ENCODE results near the gene FYTTD1. TPM values are rescaled to one million over a fixed set of nuclear protein-coding genes. Genes with fewer than 3 reads are reported as not detected.

FYTTD1 gene
- total RNA-seq, 6 donors from 2014 or later, result 25.5 to 50.0 (median 37.5) TPM

DNA sequence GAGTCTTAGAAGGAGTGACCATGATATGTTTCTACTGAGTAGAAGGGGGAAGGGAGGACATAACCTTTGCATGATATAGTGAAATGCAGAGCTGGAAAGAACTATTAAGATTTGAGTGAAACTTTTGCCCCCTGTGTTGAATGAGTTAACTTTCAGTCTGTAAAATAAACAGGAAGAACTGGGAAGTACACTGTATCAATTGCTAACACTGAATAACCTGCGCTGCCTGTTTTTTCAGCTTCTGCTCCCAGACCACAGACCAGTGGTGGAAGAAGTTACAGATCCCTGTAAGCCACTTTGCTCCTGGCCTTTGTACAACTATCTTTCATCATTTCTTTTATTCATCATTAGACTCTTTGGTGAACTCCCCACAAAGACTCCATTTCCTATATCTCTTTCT, 37.7 kb downstream of the FYTTD1 start:
- DNase-seq (no peak), ATAC-seq (ENCODE audit: low FRiP score in 2 of 2) (no peak)
- Histone ChIP-seq H3K27me3 (no peaks in the 10 kb centered on the region), H3K4me3 (no peak overlapping the region), H3K27ac (peak overlapping the region in 2 of 4 donors; percentile 43 to 48), H3K4me1 (peaks cover 3 to 7% (median 5%) of the 10 kb centered on the region in 4 donors), H3K9me3 (no peaks in the 10 kb centered on the region), H3K36me3 (peaks cover 0 to 33% (median 3%) of the 10 kb centered on the region in 4 donors)
- 38 to 44% methylated on average over 1 of the region's 1 CpG for WGBS, 2 donors
- no peak for TF ChIP-seq POLR2A (IDR thresholded peaks at IDR 0.05)
- no peak for TF ChIP-seq EP300 (IDR thresholded peaks at IDR 0.05)
- no peak for TF ChIP-seq POLR2AphosphoS5 (IDR thresholded peaks at IDR 0.05)
- TF ChIP-seq, protein P1, sequence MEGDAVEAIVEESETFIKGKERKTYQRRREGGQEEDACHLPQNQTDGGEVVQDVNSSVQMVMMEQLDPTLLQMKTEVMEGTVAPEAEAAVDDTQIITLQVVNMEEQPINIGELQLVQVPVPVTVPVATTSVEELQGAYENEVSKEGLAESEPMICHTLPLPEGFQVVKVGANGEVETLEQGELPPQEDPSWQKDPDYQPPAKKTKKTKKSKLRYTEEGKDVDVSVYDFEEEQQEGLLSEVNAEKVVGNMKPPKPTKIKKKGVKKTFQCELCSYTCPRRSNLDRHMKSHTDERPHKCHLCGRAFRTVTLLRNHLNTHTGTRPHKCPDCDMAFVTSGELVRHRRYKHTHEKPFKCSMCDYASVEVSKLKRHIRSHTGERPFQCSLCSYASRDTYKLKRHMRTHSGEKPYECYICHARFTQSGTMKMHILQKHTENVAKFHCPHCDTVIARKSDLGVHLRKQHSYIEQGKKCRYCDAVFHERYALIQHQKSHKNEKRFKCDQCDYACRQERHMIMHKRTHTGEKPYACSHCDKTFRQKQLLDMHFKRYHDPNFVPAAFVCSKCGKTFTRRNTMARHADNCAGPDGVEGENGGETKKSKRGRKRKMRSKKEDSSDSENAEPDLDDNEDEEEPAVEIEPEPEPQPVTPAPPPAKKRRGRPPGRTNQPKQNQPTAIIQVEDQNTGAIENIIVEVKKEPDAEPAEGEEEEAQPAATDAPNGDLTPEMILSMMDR (IDR thresholded peaks at IDR 0.05), result no peak

DNA sequence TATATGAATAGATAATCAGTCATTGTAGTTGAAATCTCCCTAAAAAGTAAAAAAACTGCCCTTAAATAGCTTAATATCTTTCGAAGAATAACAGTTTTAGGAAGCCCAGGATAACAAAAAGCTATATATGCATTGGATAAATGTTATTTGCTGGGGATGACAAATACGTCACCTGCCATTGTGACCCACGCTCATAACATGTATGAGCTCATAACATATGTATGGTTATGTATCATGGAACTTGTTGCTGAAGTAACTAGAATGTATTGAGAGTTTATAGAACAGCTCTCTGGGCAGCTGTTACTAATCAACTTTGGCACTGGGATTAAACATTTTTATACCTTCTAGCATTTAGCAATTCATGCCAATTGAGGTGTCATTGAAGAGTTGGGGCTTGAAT, 39.6 kb downstream of the FYTTD1 start:
- no peak overlapping the region for H3K4me3 ChIP-seq
- no peaks in the 10 kb centered on the region for H3K9me3 ChIP-seq
- 93 to 98% methylated on average over 3 of the region's 3 CpGs for WGBS, 2 donors
- TF ChIP-seq POLR2A (IDR thresholded peaks at IDR 0.05), result no peak
- TF ChIP-seq POLR2AphosphoS5 (IDR thresholded peaks at IDR 0.05), result no peak
- TF ChIP-seq EP300 (IDR thresholded peaks at IDR 0.05), result no peak
- TF ChIP-seq, protein P1 (IDR thresholded peaks at IDR 0.05), result no peak
- H3K27ac ChIP-seq, result no peak overlapping the region
- H3K36me3 ChIP-seq, result peaks cover 0 to 14% (median 0%) of the 10 kb centered on the region in 4 donors
- DNase-seq (no peak), ATAC-seq (ENCODE audit: low FRiP score in 2 of 2) (no peak)
- H3K4me1 ChIP-seq, result peaks cover 17 to 23% (median 20%) of the 10 kb centered on the region in 4 donors
- no peaks in the 10 kb centered on the region for H3K27me3 ChIP-seq

DNA sequence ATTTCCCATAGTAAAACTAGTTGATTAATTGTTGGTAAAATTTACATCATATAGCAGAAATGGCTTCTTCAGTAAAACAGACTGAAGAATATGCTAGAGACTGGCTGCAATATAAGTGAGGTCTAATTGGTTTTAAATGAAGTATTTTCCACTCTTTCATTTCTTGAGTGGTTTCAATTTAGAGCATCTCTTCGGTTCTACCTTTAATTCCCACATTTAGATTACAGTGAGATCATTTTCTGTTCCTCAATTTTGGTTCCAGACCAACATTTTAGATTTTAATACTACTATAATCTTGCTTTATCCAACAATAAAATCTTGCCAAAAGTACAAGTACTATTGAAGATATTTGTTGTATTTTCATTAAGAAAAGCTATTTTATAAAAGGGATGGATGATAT, 40.4 kb downstream of the FYTTD1 start:
- DNase-seq (no peak), ATAC-seq (ENCODE audit: low FRiP score in 2 of 2) (no peak)
- Histone ChIP-seq H3K4me1 (peaks cover 20 to 25% (median 23%) of the 10 kb centered on the region in 4 donors), H3K9me3 (no peaks in the 10 kb centered on the region), H3K27me3 (no peaks in the 10 kb centered on the region), H3K4me3 (no peak overlapping the region), H3K36me3 (peaks cover 0 to 10% (median 0%) of the 10 kb centered on the region in 4 donors), H3K27ac (no peak overlapping the region)
- WGBS, 2 donors, result 79% methylated on average over 1 of the region's 1 CpG
- TF ChIP-seq, protein P1 (IDR thresholded peaks at IDR 0.05), result no peak
- TF ChIP-seq POLR2AphosphoS5 (IDR thresholded peaks at IDR 0.05) (no peak), POLR2A (IDR thresholded peaks at IDR 0.05) (no peak), EP300 (IDR thresholded peaks at IDR 0.05) (no peak)

DNA sequence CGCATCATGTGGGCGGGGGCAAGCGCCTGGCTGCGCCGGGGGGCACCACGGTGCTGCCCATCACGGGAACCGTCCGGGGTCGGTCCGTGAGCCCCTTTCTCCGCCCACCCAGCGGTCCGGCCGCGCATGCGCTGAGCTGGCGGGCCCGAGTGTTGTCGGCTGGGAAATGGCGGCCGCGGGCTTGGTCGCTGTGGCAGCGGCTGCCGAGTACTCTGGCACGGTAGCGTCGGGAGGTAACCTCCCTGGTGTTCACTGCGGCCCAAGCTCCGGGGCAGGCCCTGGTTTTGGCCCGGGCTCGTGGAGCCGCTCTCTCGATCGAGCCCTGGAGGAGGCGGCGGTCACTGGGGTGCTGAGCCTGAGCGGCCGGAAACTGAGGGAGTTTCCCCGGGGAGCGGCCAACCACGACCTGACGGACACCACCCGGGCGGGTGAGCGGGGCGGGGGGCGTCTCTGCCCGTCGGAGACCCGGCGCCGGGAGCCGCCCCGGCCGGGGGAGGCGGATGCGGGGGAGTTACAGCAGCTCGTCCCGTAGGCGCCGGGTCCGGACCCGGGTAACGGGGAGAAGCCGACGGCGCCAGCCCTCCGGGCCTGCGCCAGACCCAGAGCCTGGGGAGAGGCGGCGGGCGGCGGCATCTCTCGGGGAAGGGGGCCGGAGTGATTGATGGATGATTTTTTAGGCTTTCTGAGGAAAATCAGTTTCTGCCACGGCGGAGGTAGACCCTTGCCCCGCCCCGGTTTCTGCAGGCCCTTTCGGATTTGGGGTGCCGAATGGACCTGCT, 41.6 kb downstream of the FYTTD1 start, which contains the start of gene LRCH3:
LRCH3 (plus strand) TSS at position 142 of the 779 bp plus-strand sequence; CDS start at position 167, 25 bp downstream.
- ATAC-seq (ENCODE audit: low FRiP score in 2 of 2), result peak; percentile 93 to 95
- TF ChIP-seq POLR2A (IDR thresholded peaks at IDR 0.05), result peak in 3 of 4 donors; percentile 67 to 89 (median 76)
- no peak for TF ChIP-seq EP300 (IDR thresholded peaks at IDR 0.05)
- TF ChIP-seq POLR2AphosphoS5 (IDR thresholded peaks at IDR 0.05), result peak; percentile 85 to 88
- TF ChIP-seq, protein P1 (IDR thresholded peaks at IDR 0.05), result peak in 3 of 6 experiments; percentile 17 to 31 (median 21)
- H3K27ac ChIP-seq, result peak within 1 kb of the TSS; percentile 92 to 98 (median 96)
- 0 to 1% methylated on average over 19 to 48 of the region's 83 CpGs for WGBS, 2 donors
- H3K27me3 ChIP-seq, result no peaks in the 10 kb centered on the region
- H3K4me3 ChIP-seq, result peak within 1 kb of the TSS; percentile 65 to 75 (median 70)
- peaks cover 22 to 29% (median 24%) of the 10 kb centered on the region in 4 donors for H3K4me1 ChIP-seq
- peaks cover 0 to 1% (median 0%) of the 10 kb centered on the region in 4 donors for H3K36me3 ChIP-seq
- DNase-seq, result peak; percentile 85 to 97
- no peaks in the 10 kb centered on the region for H3K9me3 ChIP-seq

Data from upper lobe of left lung (tissue), 6 donors.